ENCODE data around the gene SRRM3.
"Not testable (repeated sequence)": the region's sequence is repeated elsewhere in the genome, so short reads cannot be mapped to it uniquely, and the experiment has no call there.

SRRM3 gene

DNA sequence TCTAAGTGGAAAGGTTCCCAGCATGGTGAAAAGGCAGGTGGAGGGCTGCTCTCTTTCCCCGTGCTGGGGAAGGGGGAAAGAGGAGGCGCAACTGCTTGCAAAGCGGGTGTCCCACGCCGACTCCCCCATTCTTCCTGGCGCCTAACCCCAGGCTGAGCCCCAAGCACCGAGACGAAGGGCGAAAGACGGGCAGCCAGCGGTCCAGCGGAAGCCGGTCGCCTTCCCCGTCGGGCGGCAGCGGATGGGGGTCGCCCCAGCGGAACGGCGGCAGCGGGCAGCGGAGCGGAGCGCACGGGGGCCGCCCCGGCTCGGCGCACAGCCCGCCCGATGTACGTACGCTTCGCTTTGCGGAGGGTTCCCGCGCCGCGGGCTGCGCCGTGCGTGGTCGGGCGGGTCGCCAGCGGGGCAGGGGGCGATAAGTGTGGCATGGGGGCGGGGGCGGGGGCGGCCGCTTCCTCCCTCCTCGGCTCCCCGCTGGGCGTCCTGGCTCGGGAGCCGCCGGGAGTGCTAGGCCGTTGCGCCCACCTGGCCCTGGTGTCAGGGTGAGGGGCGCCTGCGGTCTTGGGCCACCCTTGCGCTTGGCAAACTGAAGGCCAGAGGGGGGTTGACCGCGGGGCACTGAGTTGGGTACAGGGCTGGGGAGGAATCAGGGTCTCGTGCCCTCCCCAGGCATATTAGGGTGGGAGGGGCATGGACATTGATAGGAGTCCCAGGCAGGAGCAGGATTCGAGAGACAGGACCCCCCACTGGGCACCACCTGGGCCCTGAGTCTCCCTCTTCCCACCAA lies 65.6 kb downstream of the SRRM3 start:
- no peak for DNase-seq

DNA sequence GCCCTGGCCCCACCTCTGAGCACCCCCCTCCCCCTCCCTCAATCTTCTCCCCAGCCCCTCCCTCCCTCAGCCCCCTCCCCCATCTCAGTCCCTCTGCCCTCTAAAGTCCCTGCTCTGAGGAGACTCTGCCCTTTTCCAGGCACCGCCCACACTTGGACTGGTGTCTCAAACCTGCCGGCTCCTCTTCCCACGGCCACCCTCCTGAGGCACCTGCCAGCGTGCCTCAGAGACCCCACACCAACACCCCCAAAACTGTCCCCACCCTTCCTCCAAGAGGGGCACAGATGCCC lies 66.1 kb downstream of the SRRM3 start:
- DNase-seq: no peak

DNA sequence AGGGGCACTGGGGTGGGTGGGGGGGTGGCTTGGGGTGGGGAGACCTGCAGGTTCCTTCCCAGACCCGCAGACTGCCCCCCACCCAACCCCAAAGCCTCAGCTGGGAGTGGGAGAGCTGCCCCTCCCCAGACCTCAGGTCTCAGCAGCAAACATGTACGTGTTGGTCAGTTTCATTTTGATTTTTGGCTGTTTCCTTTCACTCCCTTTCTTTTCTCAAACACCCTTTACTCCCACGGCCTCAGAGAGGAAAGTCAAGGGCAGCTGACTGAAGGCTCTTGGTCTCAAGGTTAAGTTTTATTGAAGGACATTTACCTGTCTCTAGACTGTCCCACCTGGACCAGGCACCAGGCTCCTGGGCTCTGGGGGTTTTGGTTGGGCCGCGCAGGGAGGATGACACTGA lies 66.7 kb downstream of the SRRM3 start:
- no peak for DNase-seq

DNA sequence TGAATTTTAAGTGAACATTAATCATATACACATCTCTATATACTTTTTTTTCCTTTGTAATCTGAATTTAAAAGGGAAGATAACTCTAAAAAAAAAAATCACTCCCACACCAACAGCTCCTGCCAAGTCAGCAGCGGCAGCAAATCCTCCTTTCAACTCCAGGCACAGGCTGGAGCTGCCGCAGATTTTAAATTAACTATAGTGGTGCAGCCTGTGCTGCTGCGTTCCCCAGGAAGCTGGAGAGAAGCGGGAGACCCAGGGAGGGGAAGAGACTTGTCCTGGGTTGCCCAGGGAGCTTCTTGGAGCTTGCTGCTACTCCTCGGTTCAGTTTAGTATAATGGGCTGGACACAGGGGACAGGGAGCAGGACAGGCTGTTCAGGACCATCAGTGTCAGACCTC lies 68.2 kb downstream of the SRRM3 start:
- DNase-seq: no peak

DNA sequence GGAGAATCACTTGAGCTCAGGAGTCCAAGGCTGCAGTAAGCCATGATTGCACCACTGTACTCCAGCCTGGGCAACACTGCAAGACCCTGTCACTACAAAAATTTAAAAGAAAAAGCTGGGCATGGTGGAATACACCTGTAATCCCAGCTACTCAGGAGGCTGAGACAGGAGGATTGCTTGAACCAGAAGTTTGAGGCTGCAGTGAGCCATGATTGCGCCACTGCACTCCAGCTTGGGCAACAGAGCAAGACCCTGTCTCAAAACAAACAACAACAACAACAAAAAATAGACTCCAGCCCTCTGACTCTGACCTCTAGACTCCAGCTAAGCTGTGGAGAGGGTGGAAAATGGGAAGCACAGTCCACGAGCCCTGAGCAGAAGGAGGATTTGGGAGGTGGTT lies 69.7 kb downstream of the SRRM3 start:
- not testable (repeated sequence) for DNase-seq

DNA sequence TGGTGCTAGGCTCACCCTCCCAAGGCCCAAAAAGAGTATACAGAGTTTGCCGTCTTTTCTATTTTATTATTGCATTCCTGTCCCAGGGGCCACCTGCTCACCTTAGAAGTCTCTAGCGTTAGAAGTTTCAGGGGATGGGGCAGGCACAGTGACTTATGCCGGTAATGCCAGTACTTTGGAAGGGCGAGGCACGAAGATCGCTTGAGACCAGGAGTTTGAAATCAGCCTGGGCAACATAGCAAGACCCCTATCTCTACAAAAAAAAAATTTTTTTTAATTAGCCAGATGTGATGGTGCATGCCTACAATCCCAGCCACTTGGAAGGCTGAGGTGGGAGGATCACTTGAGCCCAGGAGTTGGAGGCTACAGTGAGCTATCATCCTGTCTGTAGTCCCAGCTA lies 70.4 kb downstream of the SRRM3 start:
- no peak for DNase-seq

DNA sequence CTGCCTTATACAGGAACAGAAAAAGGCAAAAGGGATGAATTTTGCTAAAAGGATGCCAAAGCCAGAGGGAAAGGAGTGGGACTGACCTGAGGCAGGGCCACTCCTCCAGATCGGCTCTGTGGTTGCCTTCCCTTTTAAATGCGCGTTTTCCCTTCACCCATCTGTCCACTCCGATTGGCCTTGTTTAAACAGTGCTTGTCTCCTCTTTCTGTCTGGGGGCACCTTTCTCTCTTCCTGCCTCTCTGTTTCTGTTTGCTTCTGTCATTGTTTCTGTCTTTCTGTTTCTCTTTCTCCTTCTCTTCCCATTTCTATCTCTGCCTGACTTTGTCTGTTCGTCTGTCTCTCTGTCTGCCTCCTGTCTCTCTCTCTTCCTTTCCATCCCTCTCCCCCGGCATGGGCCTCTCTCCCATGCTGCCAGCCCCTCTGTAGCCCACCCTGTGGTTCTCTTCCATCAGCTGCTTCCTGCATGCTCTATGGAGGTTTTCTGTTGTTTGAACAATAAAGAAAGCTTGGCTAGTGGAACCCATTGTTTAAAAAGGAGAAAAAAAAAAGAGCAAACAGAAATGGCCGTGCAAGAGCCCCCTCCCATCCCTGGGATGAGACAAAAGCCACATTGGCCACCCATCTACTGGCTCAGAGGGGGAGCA lies 71.3 kb downstream of the SRRM3 start:
- no peak for DNase-seq

DNA sequence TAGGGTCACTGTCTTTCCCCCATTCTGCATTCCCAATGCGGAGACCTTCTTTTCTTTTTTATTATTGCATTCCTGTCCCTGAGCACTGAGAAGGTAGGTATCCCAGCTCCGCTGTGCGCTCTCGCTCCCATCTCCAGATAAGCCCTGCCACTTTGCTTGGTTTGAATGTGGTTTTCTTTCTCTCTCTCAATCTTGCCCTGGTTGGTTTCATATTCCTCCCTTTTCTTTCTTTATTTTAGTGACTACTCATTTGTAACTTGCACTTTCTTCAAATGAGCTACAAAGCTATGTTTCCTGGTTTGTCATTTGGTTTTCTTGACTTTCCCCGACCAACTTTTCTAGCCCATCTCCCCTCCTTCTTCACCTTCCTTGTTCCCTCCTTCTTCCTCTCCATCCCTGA lies 71.8 kb downstream of the SRRM3 start:
- DNase-seq: no peak

DNA sequence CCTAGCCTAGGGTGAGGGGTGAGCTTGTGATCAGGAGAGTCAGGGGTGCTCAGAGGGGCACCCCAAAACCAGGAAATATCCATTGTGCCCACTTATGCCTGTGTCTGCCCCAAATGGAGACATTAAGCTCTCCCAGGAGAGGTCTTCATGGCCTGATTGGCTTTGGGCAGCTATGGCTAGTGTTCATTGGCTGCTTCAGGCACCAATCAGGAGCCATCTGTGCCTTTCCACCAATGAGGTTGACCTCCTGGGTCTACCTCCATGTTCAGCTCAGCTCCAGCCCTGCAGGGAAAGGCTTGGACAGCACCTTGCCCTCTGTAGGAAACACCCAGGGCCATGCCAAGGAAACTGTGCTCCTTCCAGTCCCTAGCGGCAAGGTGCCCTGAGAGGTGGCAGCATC lies 76.8 kb downstream of the SRRM3 start:
- DNase-seq: no peak

DNA sequence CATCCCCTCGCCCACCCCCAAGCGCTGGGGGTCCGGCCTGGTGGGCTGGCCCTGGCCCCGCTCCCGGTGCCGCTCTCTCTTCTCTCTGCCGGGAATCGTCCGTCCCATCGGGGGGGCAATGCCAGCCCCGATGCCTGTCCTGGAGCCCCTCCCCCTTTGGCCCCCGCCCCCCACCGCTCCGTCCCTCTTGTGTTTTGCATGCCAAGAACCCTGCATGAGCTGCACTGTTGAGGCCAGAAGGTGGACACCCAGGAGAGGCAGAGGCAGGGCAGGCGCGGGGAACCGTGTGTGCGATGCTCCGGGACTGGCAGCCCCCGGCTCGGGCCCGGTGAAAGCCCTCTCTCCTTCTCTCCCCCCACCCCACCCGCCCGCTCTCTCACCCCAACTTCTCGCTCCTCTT lies 78.7 kb downstream of the SRRM3 start:
- DNase-seq: peak in 1 of 2 experiments; percentile 46

DNA sequence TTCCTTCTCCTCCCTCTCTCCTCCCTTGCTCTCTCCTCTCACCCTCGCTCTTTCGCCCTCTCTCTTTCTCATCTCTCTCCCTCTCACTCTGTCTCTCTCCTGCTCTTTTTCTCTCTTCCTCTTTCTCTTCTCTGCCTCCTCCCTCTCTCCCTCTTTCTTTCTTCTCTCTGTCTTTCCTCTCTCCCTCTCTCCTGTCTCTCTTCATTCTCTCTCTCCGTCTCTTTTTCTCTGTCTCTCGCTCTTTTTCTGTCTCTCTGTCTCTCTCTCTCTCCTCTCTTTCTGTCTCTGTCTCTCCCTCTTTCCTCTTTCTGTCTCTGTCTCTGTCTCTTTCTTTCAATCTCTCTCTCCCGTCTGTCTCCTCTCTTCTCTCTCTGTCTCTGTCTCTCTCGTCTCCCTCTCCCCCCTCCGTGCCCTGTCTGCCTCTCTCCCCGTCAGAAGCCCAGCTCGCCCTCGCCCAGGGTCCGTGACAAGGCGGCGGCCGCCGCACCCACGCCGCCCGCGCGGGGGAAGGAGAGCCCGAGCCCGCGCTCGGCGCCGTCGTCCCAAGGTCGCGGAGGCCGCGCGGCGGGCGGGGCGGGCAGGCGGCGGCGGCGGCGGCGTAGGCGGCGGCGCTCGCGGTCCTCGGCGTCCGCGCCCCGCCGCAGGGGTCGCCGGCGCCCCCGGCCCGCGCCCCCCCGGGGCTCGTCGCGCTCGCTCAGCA lies 79.5 kb downstream of the SRRM3 start:
- DNase-seq: no peak

DNA sequence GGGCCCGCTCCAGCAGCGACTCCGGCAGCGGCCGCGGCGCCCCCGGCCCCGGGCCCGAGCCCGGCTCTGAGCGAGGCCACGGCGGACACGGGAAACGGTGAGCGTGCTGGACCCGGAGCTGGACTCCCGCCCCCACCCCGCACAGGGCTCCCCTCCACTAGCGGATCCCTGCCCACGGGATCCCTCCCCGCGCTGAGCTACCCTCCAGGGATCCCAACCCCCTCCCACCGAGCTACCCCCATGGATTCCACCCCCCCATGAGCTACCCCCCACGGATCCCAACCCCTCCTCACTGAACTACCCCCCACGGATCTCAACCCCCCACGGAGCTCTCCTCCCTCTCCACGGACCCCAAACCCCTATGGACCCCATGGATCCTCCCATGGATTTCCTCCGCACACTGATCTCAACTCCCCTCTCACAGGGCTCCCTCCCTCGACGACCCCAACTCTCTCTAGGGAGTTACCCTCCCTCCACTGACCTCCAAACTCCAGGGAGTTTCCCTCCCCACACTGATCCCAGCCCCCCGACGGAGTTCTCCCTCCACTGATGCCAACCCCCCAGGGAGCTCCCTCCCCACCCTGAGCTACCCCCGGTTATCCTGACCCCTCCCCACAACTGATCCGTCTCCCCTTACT lies 80.1 kb downstream of the SRRM3 start:
- no peak for DNase-seq

DNA sequence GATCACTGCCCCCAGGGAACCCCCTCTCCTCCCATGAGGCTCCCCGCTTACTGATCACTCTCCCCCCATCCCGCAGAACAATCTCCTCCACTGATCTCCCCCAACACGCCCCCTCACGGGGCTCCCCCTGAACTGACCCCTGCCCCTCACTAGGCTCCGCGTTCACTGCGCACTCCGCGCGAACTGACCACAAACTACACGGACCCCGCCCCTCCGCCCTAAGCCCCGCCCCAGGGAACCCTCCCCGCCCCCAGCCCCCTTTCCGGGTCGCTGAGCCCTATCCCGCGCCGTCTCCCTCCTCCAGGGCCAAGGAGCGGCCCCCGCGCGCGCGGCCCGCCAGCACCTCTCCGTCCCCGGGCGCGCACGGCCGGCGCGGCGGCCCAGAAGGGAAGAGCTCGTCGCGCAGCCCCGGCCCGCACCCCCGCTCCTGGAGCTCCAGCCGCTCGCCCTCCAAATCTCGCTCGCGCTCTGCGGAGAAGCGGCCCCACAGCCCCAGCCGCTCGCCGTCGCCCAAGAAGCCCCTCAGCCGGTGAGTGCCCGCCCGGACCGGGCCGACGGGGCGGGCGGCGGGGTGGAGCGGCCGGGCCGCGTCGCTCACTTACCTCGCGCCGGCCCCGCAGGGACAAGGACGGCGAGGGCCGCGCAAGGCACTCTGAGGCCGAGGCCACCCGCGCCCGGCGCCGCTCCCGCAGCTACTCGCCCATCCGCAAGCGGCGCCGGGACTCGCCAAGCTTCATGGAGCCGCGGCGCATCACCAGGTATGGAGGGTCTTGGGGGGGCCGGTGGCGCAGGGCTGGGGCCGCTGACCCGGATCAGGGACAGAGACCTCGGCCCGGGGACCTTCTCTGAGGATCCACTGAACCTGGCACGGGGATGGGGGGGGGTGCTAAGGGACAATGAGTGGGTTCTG lies 80.9 kb downstream of the SRRM3 start:
- DNase-seq: peak in 1 of 2 experiments; percentile 74

DNA sequence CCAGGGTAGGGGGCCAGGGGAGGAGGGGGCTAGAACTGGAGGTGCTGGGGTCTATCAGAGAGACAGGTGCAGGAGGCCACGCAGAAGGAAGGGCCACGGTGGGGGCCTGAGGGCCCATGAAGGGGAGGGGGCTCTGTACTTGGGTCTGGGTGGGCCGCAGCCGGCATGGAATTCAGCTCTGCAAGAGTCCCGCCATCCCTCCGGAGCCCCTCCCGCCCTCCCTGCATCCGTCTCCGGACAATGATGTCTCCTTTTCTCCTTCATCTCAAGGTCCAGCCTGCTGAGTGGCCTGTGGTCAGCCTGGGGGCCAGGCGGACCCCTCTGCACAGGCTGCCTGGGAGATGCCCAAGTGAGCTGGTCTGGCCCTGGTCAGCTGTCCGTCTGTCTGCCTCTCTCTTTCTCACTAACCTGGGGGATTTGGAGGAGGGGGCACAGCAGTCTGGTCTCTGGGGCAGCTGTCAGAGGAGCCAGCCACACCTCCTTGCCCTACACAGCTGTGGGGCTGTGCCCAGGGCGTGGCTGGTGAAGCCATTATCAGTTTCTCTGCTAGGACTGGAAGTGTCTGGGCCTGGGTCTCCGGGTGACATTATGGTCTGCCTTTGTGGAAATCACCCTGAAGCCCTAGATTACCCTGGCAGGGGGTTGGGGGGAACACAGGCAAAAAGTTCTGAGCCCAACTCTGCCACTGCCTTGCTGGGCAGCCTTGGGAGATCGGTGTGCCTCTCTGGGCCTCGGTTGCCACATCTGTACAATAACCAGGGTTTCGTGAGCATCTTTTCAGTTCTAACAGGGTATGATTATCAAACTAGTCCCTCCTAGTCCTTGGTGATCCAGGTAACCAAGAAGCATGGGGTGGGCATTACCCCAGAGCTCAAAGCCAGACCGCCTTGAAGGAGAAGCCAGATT lies 81.8 kb downstream of the SRRM3 start:
- DNase-seq: no peak

DNA sequence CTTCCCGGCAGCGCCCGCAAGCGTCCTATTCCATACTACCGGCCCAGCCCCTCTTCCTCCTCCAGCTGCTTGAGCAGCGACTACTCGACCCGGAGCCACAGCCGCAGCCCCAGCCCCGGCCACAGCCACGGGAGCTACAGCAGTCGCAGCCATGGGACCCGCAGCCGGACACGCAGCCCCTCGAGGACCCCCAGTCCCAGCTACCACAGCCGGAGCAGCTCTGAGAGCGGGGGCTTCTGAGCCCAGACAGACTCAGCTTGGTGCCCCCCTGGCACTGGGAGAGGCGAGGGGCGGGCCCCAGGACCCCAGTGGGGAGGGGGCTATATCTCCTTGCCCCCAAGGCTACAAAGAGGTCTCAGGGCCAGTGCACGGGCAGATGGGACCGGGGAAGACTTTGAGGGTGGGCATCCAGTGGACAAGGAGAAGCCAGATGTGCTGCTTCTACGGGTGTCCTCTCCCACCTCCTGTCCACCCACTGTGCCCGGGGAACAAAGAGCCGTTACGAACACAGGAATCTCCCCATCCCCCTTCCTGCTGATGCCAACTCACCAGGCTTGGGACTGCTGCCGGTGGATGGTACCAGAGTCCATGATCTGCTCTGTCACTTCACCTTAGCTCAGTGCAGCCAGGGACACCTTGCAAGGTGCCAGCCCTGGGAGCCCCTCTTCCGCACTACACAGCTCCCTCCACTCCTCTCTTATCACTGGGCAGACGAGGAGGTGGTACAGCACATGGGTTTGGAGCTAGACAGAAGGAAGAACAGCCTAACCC lies 84.1 kb downstream of the SRRM3 start:
- no peak for DNase-seq

DNA sequence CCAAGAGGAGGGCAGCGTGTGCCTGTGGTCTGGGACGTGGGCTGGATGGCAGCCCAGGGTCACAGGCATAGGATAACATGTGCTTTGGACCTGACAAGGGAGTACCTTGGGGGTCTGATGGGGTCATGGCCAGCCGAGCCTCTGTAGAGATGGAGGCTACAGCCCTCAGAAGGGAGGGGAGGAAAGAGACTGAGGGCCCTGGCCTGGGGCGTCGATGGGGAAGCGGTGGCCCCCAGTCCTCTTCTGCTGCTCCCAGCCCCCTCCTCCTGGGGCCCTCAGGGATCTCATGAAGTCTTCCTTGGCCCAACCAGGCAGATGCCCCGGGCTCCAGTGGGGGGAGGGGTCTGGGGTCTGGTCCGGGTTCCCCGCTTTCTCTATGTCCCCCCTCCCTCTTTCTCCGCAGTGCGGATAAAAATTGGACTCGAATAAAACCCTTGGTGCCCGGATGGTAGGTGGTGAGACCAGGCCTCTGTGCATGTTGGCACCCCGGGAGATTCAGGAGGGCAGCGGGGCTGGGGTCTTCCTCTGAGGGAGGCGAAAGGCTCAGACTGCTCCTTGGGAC lies 85.2 kb downstream of the SRRM3 start:
- no peak for DNase-seq

DNA sequence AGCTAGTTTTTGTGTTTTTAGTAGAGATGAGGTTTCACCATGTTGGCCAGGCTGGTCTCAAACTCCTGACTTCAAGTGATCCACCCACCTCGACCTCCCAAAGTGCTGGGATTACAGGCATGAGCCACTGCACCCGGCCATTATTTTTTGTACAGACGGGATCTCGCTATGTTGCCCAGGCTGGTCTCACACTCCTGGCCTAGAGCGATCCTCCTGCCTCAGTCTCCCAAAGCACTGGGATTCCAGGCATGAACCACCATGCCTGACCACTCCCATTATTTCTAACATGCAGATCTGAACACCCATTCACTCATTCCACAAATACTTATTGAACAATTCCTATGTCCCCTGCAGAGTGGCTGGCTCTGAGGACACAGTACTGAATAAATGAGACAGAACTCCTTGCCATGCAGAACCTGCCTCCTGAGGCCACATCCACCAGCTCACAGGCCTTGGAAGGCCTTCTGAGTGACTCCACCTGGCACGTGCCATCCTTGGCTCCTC lies 89.2 kb downstream of the SRRM3 start:
- not testable (repeated sequence) for DNase-seq

DNA sequence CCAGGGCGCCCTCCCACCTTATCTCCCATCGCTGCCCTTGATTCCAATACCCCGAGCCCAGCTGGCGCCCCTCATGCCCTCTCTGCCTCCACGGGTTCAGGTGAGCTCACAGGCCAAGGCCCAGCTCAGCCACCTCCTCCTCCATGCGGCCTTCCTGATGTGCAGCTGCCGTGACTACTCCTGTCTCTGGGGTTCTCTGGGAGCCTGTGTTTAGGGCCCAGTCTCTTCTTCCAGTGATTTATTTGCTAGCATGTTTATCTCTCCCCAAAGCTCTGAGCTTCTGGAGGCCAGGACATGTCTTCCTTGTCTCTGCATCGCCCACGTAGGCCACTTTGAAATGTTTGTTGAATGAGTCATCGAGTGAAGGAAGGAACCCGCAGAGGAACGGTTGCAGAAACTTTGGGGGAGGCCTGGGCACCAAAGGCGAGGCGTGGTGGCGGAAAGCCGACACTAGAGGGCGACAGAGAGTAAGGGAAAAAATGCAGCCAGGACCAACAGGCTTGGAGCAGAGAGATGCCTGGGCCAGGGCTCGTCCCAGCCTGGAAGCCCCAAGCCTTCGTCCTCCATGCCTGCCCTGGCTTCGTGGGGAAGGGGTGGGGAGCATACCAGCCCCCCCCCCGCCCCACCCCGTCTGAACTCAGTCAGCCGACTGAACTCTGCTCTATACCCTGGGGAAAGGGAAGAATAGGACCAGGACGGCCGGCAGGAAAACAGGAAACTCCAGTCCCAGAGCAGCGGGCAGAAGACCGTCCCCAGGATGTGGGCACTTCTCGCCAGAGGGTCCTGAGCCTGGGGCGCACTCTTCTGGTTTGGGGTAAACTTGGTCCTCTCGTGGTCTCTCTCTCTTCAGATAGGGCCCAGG lies 89.9 kb downstream of the SRRM3 start:
- DNase-seq: peak; percentile 61 to 91

DNA sequence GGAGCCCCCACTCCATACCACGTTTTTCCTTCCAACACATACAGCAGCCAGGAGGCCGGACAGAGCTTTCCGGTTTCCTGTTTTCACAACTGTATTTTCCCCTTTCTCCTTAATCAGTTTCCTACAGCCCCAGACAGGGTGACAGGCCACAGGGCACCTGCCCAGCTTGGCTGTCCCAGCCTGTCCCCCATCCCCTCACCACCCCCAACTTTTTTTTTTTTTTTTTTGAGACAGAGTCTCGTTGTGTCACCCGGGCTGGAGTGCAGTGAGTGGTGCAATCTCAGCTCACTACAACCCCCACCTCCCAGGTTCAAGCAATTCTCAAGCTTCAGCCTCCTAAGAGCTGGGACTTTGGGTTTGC lies 90.5 kb downstream of the SRRM3 start:
- DNase-seq: no peak

Measured in NCI-H526 (cell line).